ENCODE results near the gene IFFO2. TPM values are rescaled to one million over a fixed set of nuclear protein-coding genes. Genes with fewer than 3 reads are reported as not detected.
A peak's percentile ranks its signal among the peaks of the same experiment; 100 is the strongest.
"Not testable (repeated sequence)": the region's sequence is repeated elsewhere in the genome, so short reads cannot be mapped to it uniquely, and the experiment has no call there.

IFFO2 gene
- total RNA-seq, 1 donor from 2014 or later = 6.8 TPM

DNA sequence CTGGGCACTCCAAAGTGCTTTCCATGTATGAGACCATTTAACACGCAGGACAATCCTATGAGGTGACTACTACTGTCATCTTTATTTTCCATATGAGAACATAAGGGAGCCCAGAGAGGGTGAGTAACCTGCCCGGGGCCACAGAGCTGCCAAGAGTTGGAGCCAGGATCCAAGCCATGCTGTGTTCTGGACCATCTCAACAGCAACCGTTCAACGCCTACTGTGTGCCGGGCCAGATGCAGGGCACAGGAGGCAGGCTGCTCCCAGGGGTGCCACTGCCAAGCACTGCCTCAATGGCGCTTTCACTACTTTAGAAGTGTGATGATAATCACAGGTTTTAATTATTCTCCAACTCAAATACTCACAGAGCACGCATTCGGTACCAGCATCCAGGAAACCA is 57.9 kb downstream of the IFFO2 start:
- peaks cover 1% of the 10 kb centered on the region for H3K36me3 Mint-ChIP-seq (ENCODE audit: unreplicated experiment)

GRCh38 chr1:18895317-18895716 is 61.2 kb downstream of the IFFO2 start:
- DNase-seq (ENCODE audit: extremely low spot score, unreplicated experiment) = no peak
- no peaks in the 10 kb centered on the region for H3K27me3 Mint-ChIP-seq (ENCODE audit: unreplicated experiment)
- TF ChIP-seq, protein P1, sequence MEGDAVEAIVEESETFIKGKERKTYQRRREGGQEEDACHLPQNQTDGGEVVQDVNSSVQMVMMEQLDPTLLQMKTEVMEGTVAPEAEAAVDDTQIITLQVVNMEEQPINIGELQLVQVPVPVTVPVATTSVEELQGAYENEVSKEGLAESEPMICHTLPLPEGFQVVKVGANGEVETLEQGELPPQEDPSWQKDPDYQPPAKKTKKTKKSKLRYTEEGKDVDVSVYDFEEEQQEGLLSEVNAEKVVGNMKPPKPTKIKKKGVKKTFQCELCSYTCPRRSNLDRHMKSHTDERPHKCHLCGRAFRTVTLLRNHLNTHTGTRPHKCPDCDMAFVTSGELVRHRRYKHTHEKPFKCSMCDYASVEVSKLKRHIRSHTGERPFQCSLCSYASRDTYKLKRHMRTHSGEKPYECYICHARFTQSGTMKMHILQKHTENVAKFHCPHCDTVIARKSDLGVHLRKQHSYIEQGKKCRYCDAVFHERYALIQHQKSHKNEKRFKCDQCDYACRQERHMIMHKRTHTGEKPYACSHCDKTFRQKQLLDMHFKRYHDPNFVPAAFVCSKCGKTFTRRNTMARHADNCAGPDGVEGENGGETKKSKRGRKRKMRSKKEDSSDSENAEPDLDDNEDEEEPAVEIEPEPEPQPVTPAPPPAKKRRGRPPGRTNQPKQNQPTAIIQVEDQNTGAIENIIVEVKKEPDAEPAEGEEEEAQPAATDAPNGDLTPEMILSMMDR (IDR thresholded peaks at IDR 0.05) = no peak
- H3K4me3 Mint-ChIP-seq (ENCODE audit: unreplicated experiment) = no peak overlapping the region
- peaks cover 26% of the 10 kb centered on the region for H3K4me1 Mint-ChIP-seq (ENCODE audit: unreplicated experiment)
- H3K27ac Mint-ChIP-seq (ENCODE audit: unreplicated experiment) = no peak overlapping the region
- no peaks in the 10 kb centered on the region for H3K9me3 Mint-ChIP-seq (ENCODE audit: unreplicated experiment)
- peaks cover 1% of the 10 kb centered on the region for H3K36me3 Mint-ChIP-seq (ENCODE audit: unreplicated experiment)

More for the DNA sequence above, 57.9 kb downstream of the IFFO2 start:
- no peaks in the 10 kb centered on the region for H3K27me3 Mint-ChIP-seq (ENCODE audit: unreplicated experiment)
- peak overlapping the region; percentile 38 for H3K27ac Mint-ChIP-seq (ENCODE audit: unreplicated experiment)
- TF ChIP-seq, protein P1 (IDR thresholded peaks at IDR 0.05) = no peak
- peaks cover 19% of the 10 kb centered on the region for H3K4me1 Mint-ChIP-seq (ENCODE audit: unreplicated experiment)
- DNase-seq (ENCODE audit: extremely low spot score, unreplicated experiment) = no peak
- no peaks in the 10 kb centered on the region for H3K9me3 Mint-ChIP-seq (ENCODE audit: unreplicated experiment)
- H3K4me3 Mint-ChIP-seq (ENCODE audit: unreplicated experiment) = no peak overlapping the region

GRCh38 chr1:18893120-18893519 is 63.4 kb downstream of the IFFO2 start:
- DNase-seq (ENCODE audit: extremely low spot score, unreplicated experiment) = no peak
- Mint-ChIP-seq H3K4me3 (ENCODE audit: unreplicated experiment) (no peak overlapping the region), H3K36me3 (ENCODE audit: unreplicated experiment) (peaks cover 1% of the 10 kb centered on the region), H3K27ac (ENCODE audit: unreplicated experiment) (no peak overlapping the region), H3K4me1 (ENCODE audit: unreplicated experiment) (peaks cover 26% of the 10 kb centered on the region), H3K9me3 (ENCODE audit: unreplicated experiment) (no peaks in the 10 kb centered on the region), H3K27me3 (ENCODE audit: unreplicated experiment) (no peaks in the 10 kb centered on the region)
- TF ChIP-seq, protein P1 (IDR thresholded peaks at IDR 0.05) = no peak

GRCh38 chr1:18891858-18892257 is 64.6 kb downstream of the IFFO2 start:
- DNase-seq (ENCODE audit: extremely low spot score, unreplicated experiment); H3K9me3 Mint-ChIP-seq (ENCODE audit: unreplicated experiment); H3K36me3 Mint-ChIP-seq (ENCODE audit: unreplicated experiment); H3K4me3 Mint-ChIP-seq (ENCODE audit: unreplicated experiment); H3K27me3 Mint-ChIP-seq (ENCODE audit: unreplicated experiment): not testable (repeated sequence)
- Mint-ChIP-seq H3K27ac (ENCODE audit: unreplicated experiment) (peak overlapping the region; percentile 83), H3K4me1 (ENCODE audit: unreplicated experiment) (peaks cover 26% of the 10 kb centered on the region)

- no peaks in the 10 kb centered on the region for H3K27me3 Mint-ChIP-seq (ENCODE audit: unreplicated experiment)
Observed at GRCh38 chr1:18891426-18891780, 65.1 kb downstream of the IFFO2 start.

More at GRCh38 chr1:18891426-18891780, 65.1 kb downstream of the IFFO2 start:
- peak overlapping the region; percentile 83 for H3K27ac Mint-ChIP-seq (ENCODE audit: unreplicated experiment)
- TF ChIP-seq, protein P1 (IDR thresholded peaks at IDR 0.05) = no peak
- no peaks in the 10 kb centered on the region for H3K9me3 Mint-ChIP-seq (ENCODE audit: unreplicated experiment)
- H3K36me3 Mint-ChIP-seq (ENCODE audit: unreplicated experiment) = peaks cover 1% of the 10 kb centered on the region
- DNase-seq (ENCODE audit: extremely low spot score, unreplicated experiment) = no peak
- H3K4me1 Mint-ChIP-seq (ENCODE audit: unreplicated experiment) = peaks cover 26% of the 10 kb centered on the region
- H3K4me3 Mint-ChIP-seq (ENCODE audit: unreplicated experiment) = no peak overlapping the region
